Activated T-cell treated with anti-CD3 and anti-CD28 coated beads for 24 hours (primary cell): ENCODE results near the gene POTEG.
"Not testable (repeated sequence)": the region's sequence is repeated elsewhere in the genome, so short reads cannot be mapped to it uniquely, and the experiment has no call there.

Experiments
- DNase-seq: peaks from one replicate; pipeline ENCODE4 v3.0.0-alpha.2; 2020; ENCODE audit warnings: low read depth

The POTEG gene

DNA sequence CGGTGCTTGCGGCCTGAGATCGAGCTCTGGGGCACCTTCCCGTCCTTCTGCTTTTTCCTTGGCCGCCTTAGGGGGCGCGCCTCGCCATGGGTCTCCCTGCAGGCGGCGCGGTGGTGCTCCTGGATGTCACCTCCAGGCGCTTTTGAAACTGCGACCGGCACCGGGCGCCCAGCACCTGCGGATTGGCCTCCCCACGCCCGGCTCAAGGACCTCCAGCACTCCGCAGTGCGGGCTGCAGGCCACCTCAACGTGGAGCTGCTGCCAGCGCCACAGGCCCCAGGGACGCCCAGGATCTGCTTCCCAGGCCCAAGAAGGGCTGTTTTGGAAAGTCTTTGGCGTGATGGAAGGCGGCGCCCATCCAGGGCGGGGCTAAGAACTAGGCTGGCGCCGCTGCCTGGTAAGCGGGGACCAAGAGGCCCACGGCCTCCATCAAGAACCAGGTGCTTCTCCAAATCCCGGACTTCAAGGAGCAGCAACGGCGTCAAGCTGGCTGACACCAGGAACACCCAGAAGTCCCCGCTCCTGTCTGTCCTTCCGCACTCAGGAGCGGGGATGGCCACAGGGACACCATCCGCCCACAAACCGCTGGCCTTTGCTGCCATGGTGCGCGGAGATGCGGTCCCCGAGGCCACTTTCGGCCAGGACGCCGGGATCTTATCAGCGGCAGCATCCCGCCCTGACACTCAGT lies 61.2 kb downstream of the POTEG start:
- DNase-seq = not testable (repeated sequence)

GRCh38 chr14:19371767-19372166 lies 62.4 kb downstream of the POTEG start:
- DNase-seq = not testable (repeated sequence)

GRCh38 chr14:19362803-19363202 lies 71.3 kb downstream of the POTEG start:
- not testable (repeated sequence) for DNase-seq

GRCh38 chr14:19362323-19362722 lies 71.8 kb downstream of the POTEG start:
- not testable (repeated sequence) for DNase-seq

DNA sequence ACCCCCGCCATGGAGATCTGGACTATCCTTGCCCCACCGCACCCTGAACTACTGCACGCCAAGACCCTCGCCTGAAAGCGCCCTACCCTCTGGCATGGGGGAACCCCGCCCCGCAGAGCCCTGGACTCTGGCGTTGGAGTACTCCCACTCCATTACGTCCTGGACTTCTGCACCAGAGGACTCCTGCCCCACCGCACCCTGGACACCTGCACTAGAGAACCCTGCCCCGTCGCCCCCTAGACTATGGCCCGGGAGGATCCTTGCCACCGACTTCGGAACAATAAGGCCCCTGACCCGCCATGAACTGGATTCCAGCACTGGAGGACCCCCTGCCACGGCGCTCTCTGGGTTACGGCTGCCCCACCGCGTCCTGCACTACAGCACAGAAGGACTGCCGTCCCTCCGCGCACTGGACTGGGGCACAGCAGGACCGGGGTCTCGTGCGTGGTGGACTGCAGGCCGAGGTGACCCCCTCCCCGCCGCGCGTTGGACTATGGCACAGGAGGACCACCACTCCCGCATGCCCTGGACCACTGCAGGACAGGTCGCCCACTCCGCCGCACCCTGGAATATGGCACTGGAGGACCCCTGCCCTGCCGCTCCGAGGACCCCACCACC lies 72.4 kb downstream of the POTEG start:
- DNase-seq = not testable (repeated sequence)

DNA sequence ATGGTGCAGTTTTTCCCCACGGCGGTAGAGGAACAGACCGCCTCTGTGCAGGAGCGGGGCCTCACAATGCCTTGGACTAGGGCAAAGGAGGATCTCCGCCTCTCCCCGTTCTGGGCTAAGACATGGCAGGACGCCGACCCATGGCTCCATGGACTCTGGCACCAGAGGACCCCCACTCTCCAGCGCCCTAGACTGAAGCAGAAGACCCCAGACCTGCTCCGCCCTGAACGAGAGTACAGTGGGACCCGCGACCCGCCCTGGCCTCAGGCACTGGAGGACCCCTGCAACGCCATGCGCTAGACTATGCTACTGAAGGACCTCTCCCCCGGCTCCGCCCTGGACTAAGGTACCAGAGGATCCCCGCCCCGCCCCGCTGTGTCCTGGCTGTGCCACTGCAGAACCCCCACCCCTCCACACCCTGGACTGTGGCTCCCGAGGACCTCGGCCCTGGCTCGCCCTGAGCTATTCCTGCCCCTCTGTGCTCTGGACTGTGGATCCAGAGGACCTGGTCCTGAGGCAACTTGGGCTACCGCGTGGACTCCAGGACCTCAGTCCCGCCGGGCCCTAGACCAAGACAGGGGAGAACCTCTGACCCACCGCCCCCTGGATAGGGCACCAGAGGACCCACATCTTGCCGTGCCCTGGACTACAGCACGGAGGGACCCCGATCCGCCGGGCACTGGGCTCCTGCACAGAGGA lies 73.1 kb downstream of the POTEG start:
- not testable (repeated sequence) for DNase-seq
